ENCODE measurements around the gene PSMD3. TPM values are rescaled to one million over a fixed set of nuclear protein-coding genes. Genes with fewer than 3 reads are reported as not detected.

The PSMD3 gene
- total and polyA plus RNA-seq, 9 of the 15 experiments (the other 6 are each of a cell fraction or from before 2014, with no cell fraction given), result 2.0 to 251 (median 135) TPM

DNA sequence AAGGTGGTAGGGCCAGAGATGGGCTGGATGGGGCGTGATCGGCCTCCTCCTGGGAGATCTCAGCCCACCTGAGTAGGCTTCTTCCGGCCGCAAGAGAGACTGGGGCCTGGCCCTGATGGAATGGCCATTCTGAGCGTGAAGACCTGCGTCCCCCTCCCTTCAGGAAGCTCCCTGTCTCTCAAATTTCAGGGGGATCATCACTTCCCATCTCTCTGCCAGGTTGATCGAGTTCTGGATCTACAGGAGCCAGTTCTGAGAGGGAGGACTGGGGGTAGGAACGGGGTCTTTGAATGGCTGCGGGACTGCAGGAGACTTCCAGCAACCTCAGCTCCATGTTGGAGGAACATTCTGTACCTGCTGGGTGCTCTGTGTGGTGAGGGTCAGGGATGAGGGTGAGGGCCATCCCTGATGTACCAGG lies 27.1 kb upstream of the PSMD3 start (continued):
- TF ChIP-seq, protein P1, sequence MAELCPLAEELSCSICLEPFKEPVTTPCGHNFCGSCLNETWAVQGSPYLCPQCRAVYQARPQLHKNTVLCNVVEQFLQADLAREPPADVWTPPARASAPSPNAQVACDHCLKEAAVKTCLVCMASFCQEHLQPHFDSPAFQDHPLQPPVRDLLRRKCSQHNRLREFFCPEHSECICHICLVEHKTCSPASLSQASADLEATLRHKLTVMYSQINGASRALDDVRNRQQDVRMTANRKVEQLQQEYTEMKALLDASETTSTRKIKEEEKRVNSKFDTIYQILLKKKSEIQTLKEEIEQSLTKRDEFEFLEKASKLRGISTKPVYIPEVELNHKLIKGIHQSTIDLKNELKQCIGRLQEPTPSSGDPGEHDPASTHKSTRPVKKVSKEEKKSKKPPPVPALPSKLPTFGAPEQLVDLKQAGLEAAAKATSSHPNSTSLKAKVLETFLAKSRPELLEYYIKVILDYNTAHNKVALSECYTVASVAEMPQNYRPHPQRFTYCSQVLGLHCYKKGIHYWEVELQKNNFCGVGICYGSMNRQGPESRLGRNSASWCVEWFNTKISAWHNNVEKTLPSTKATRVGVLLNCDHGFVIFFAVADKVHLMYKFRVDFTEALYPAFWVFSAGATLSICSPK (IDR thresholded peaks at IDR 0.05; ENCODE audit: borderline replicate concordance), result no peak
- TF ChIP-seq ZNF76 (CRISPR knock-in tag; IDR thresholded peaks at IDR 0.05; ENCODE audit: borderline replicate concordance), result no peak
- TF ChIP-seq CBX8 (IDR thresholded peaks at IDR 0.05; ENCODE audit: borderline replicate concordance, extremely low read depth, low read depth, low read length, poor library complexity, severe bottlenecking), result no peak
- TF ChIP-seq SMAD1 (IDR thresholded peaks at IDR 0.05; ENCODE audit: low read depth, low read length, partially characterized antibody), result no peak
- no peak for TF ChIP-seq PHB (CRISPR knock-in tag; IDR thresholded peaks at IDR 0.05)
- TF ChIP-seq, protein P2, sequence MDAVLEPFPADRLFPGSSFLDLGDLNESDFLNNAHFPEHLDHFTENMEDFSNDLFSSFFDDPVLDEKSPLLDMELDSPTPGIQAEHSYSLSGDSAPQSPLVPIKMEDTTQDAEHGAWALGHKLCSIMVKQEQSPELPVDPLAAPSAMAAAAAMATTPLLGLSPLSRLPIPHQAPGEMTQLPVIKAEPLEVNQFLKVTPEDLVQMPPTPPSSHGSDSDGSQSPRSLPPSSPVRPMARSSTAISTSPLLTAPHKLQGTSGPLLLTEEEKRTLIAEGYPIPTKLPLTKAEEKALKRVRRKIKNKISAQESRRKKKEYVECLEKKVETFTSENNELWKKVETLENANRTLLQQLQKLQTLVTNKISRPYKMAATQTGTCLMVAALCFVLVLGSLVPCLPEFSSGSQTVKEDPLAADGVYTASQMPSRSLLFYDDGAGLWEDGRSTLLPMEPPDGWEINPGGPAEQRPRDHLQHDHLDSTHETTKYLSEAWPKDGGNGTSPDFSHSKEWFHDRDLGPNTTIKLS (IDR thresholded peaks at IDR 0.05; ENCODE audit: borderline replicate concordance, low read depth), result no peak
- TF ChIP-seq, protein P3, sequence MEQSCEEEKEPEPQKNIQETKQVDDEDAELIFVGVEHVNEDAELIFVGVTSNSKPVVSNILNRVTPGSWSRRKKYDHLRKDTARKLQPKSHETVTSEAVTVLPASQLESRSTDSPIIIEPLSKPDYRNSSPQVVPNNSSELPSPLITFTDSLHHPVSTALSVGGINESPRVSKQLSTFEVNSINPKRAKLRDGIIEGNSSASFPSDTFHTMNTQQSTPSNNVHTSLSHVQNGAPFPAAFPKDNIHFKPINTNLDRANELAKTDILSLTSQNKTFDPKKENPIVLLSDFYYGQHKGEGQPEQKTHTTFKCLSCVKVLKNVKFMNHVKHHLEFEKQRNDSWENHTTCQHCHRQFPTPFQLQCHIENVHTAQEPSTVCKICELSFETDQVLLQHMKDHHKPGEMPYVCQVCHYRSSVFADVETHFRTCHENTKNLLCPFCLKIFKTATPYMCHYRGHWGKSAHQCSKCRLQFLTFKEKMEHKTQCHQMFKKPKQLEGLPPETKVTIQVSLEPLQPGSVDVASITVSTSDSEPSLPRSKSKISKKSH (CRISPR knock-in tag; IDR thresholded peaks at IDR 0.05), result no peak

All from K562 (cell line).